Osteoblast (primary cell): Measurements from ENCODE around the gene WDR88. TPM values are rescaled to one million over a fixed set of nuclear protein-coding genes. Genes with fewer than 3 reads are reported as not detected.
"Not testable (repeated sequence)": the region's sequence is repeated elsewhere in the genome, so short reads cannot be mapped to it uniquely, and the experiment has no call there.

Experiments used
- DNase-seq: peaks from one replicate; pipeline ENCODE4 v3.0.0; 2011; ENCODE audit warnings: low spot score, mixed read lengths; ENCODE audit not compliant: insufficient read length; ENCODE audit errors: missing footprints
- H2AFZ ChIP-seq: 2 replicates; pipeline ENCODE4 v1.6.0; 2011; ENCODE audit warnings: mild to moderate bottlenecking, low read length
- H3K27ac ChIP-seq: 2 replicates; pipeline ENCODE4 v1.5.1; 2011; ENCODE audit warnings: mild to moderate bottlenecking, low read depth, low read length, moderate library complexity
- H3K27me3 ChIP-seq: 2 replicates; pipeline ENCODE4 v1.6.0; 2012; ENCODE audit warnings: mild to moderate bottlenecking, control low read depth, inconsistent platforms, low read length, moderate library complexity; ENCODE audit not compliant: insufficient read depth
- H3K36me3 ChIP-seq: 2 replicates; pipeline ENCODE4 v1.5.1; 2011; ENCODE audit warnings: mild to moderate bottlenecking, low read length, control low read depth, moderate library complexity; ENCODE audit not compliant: insufficient read depth
- H3K4me1 ChIP-seq: 2 replicates; pipeline ENCODE4 v1.5.1; 2011; ENCODE audit warnings: mild to moderate bottlenecking, low read length, control low read depth, moderate library complexity; ENCODE audit not compliant: insufficient read depth
- H3K4me2 ChIP-seq: 2 replicates; pipeline ENCODE4 v1.6.0; 2011; ENCODE audit warnings: mild to moderate bottlenecking, low read length; ENCODE audit not compliant: insufficient read depth
- H3K4me3 ChIP-seq: fragments of 200-600 bp; sonication (generic); 3 replicates; pipeline ENCODE4 v1.5.1; 2012; ENCODE audit warnings: mild to moderate bottlenecking, low read length, inconsistent platforms; ENCODE audit not compliant: insufficient read depth
- H3K79me2 ChIP-seq: 2 replicates; pipeline ENCODE4 v1.6.0; 2012; ENCODE audit warnings: mild to moderate bottlenecking, low read length, control low read depth, inconsistent platforms; ENCODE audit not compliant: insufficient read depth
- H3K9me3 ChIP-seq: 2 replicates; pipeline ENCODE4 v1.5.1; 2011; ENCODE audit warnings: low read depth, low read length, control low read depth
- H4K20me1 ChIP-seq: 2 replicates; pipeline ENCODE4 v1.6.0; 2012; ENCODE audit warnings: mild to moderate bottlenecking, low read length, control low read depth; ENCODE audit not compliant: insufficient read depth
- total RNA-seq: library from RNA; depleted of rRNA; stranded (reverse); fragments of >200 nt; gene quantifications from 2 replicates; pipeline ENCODE4 v1.2.3, GENCODE V29; 2012
- TF ChIP-seq, protein P1 (sequence below): IDR thresholded peaks from 2 replicates; pipeline ENCODE4 v1.5.1; 2011; ENCODE audit warnings: mild to moderate bottlenecking, low read depth, low read length, moderate library complexity; ENCODE audit errors: extremely low read depth

The WDR88 gene
- total RNA-seq, 1 donor, result not detected

DNA sequence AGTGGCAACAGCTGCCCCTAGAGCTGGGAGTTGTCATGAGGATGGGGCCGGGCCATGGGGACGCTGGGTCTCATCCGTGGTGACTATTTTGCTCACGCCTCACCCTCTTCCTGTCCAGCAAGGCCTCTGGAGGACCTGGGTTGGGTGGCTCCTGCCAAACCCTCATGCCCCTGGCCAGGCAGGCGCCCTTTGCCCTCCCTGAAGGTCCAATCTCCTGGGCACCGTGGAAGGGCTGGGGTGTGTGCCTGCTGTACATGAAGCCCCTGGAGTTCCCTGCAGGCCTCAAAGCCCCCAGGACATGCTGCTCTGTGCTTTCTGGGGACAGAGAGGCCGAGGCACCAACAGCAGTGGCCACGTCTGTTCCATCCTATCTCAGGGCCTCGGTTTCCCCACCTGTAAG lies 76.0 kb downstream of the WDR88 start:
- no peak overlapping the region for H2AFZ ChIP-seq
- no peaks in the 10 kb centered on the region for H3K36me3 ChIP-seq
- no peak for DNase-seq
- no peak overlapping the region for H3K4me3 ChIP-seq
- H3K9me3 ChIP-seq, result no peaks in the 10 kb centered on the region
- H3K4me2 ChIP-seq, result no peak overlapping the region
- no peaks in the 10 kb centered on the region for H3K4me1 ChIP-seq
- H3K27me3 ChIP-seq, result no peaks in the 10 kb centered on the region
- TF ChIP-seq, protein P1, sequence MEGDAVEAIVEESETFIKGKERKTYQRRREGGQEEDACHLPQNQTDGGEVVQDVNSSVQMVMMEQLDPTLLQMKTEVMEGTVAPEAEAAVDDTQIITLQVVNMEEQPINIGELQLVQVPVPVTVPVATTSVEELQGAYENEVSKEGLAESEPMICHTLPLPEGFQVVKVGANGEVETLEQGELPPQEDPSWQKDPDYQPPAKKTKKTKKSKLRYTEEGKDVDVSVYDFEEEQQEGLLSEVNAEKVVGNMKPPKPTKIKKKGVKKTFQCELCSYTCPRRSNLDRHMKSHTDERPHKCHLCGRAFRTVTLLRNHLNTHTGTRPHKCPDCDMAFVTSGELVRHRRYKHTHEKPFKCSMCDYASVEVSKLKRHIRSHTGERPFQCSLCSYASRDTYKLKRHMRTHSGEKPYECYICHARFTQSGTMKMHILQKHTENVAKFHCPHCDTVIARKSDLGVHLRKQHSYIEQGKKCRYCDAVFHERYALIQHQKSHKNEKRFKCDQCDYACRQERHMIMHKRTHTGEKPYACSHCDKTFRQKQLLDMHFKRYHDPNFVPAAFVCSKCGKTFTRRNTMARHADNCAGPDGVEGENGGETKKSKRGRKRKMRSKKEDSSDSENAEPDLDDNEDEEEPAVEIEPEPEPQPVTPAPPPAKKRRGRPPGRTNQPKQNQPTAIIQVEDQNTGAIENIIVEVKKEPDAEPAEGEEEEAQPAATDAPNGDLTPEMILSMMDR, result no peak
- peaks cover 3% of the 10 kb centered on the region for H4K20me1 ChIP-seq
- H3K27ac ChIP-seq, result no peak overlapping the region
- H3K79me2 ChIP-seq, result no peaks in the 10 kb centered on the region

DNA sequence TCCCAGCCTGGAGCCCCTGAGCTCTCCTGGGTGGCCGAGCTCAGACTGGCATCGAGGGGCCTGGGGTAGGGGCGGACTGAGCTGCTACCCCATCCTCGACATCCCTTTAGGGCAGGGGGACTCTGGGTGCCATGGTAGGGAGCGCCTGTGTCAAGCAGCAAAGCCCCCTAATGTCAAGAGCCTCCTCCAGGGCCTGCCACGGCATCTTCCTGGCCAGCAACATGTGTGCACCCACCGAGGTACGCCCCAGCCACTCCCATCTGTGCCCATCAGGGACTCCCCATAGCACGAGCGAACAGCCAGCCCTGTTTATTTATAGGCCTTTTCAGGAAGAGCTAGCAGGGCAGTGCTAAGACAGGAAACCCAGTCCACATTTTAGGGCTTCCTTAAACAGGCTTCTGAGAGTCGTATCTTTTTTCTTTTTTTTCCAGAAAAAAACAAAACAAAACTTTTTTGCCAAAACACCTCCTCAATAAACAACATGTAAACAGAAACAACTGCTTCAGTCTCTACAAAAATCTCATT lies 76.5 kb downstream of the WDR88 start:
- DNase-seq, result no peak
- H3K9me3 ChIP-seq, result no peaks in the 10 kb centered on the region
- no peaks in the 10 kb centered on the region for H3K79me2 ChIP-seq
- H3K27me3 ChIP-seq, result no peaks in the 10 kb centered on the region
- no peak overlapping the region for H3K27ac ChIP-seq
- H3K4me3 ChIP-seq, result no peak overlapping the region
- H3K4me2 ChIP-seq, result no peak overlapping the region
- H3K4me1 ChIP-seq, result no peaks in the 10 kb centered on the region
- H2AFZ ChIP-seq, result no peak overlapping the region
- H4K20me1 ChIP-seq, result peaks cover 1% of the 10 kb centered on the region
- TF ChIP-seq, protein P1, result no peak
- H3K36me3 ChIP-seq, result no peaks in the 10 kb centered on the region

DNA sequence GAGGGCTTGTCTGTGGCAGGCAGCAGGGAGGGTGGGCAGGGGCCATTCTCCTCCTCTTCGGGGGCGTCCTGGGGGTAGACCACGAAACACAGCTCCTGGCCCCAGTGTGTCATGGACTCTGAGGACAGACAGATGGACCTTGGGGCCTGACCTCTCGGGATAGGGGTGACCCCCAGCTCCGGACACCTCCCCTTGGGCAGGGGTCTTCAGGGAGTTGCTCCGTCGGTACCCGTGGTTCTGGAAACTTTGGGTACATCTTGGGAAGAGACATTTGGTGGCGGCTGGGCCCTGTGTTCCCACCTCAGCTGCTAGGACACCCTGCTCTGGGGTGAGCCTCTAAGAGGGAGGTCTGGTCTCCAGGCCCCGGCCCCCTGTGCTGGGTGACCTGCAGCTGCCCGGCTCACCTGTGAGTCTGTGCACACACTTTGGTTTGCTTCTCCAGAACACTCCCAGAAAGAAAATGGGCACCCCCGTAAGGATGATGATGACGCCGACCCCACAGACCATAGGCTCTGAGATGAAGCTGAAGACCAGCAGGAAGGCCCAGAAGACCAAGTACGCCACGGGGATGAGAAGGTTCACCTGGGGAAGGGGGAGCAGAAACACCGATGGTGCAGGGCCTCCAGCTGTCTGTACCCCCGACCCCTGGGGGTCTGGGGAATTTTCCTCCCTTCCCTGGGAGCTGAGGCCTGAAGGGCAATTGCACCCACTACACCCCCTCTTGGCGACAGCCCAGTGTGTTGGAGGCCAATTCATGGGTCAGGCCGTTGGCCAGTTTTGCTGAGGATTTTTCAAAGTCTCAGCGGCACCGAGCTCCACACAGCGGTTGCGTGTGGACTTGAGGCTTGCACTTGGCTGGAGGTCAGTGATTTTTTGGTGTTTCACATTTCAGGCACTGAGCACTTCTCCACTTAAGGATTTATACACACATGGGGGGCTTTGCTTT lies 77.3 kb downstream of the WDR88 start:
- Histone ChIP-seq H3K27me3 (no peaks in the 10 kb centered on the region), H3K9me3 (no peaks in the 10 kb centered on the region), H3K79me2 (no peaks in the 10 kb centered on the region), H3K36me3 (no peaks in the 10 kb centered on the region), H3K4me1 (no peaks in the 10 kb centered on the region), H3K27ac (no peak overlapping the region), H3K4me3 (no peak overlapping the region), H3K4me2 (no peak overlapping the region), H4K20me1 (no peaks in the 10 kb centered on the region), H2AFZ (no peak overlapping the region)
- no peak for DNase-seq
- TF ChIP-seq, protein P1, result peak; percentile 29

DNA sequence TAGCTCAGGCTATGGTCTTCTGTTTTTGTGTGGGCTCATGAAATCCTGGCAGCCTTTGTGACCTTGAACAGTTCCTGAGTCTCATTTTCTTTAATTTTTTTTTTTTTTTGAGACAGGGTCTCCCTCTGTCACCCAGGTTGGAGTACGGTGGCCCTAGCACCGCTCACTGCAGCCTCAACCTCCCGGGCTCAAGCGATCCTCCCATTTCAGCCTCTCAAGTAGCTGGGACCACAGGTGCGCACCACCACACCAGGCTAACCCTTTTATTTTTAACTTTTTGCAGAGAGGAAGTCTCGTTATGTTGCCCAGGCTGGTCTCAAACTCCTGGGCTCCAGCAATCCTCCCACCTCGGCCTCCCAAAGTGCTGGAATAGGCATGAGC lies 77.9 kb downstream of the WDR88 start:
- H3K4me1 ChIP-seq, H3K79me2 ChIP-seq, DNase-seq, H3K4me2 ChIP-seq, H4K20me1 ChIP-seq, H3K27ac ChIP-seq, H3K4me3 ChIP-seq, H2AFZ ChIP-seq, H3K27me3 ChIP-seq, H3K9me3 ChIP-seq, H3K36me3 ChIP-seq: not testable (repeated sequence)
